HG03045 (cell line): Measurements from ENCODE around the gene ADGRF3.
"Not testable (repeated sequence)": the region's sequence is repeated elsewhere in the genome, so short reads cannot be mapped to it uniquely, and the experiment has no call there.

Experiments
- ATAC-seq: cut with Tn5 transposase; IDR thresholded peaks from one replicate; pipeline ENCODE4 v1.9.1; 2021; ENCODE audit warnings: mild to moderate bottlenecking, moderate library complexity; ENCODE audit not compliant: unreplicated experiment

The ADGRF3 gene

DNA sequence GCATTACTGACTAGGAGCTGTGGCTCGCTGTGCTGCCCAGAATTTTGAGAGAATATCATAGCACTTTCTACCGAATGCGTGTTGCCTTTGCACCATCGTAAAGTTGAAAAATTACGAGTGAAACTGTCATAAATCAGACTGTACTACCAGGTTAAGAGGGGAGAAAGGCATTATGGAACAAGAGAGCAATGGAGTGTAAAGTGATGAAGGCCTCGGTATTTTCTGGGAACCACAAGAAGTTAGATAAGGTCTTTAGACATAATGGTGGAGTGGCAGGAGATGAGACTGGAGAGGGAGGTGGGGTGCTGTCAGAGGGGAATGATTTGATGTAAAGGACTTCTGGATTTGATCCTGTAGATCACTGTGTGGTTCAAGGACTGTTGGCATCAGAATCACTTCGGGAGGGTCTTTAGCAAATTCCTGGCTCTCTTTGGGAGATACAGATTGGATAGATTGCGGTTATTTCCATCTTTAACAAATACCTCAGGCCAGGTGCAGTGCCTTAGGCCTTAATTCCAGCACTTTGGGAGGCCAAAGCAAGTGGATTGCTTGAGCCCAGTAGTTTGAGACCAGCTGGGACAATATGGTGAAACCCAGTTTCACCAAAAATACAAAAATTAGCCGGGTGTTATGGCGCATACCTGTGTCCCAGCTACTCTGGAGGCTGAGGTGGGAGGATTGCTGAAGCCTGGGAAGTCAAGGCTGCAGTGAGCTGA lies 4.9 kb upstream of the ADGRF3 start:
- no peak for ATAC-seq

DNA sequence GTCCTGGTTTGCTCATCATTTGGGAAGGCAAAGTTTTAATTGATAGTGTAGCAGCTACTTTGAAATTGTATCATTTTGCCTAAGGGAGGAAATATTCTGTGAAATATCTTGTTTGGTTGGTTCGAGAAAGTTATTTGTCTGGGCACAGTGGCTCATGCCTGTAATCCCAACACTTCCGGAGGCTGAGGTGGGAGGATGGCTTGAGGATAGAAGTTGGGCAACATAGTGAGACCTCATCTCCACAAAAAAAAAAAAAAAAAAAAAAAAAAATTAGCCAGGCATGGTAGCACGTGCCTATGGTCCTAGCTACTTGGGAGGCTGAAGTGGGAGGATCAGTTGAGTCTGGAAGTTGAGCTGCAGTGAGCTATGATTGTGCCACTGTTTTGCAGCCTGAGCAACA lies 3.1 kb upstream of the ADGRF3 start:
- no peak for ATAC-seq

DNA sequence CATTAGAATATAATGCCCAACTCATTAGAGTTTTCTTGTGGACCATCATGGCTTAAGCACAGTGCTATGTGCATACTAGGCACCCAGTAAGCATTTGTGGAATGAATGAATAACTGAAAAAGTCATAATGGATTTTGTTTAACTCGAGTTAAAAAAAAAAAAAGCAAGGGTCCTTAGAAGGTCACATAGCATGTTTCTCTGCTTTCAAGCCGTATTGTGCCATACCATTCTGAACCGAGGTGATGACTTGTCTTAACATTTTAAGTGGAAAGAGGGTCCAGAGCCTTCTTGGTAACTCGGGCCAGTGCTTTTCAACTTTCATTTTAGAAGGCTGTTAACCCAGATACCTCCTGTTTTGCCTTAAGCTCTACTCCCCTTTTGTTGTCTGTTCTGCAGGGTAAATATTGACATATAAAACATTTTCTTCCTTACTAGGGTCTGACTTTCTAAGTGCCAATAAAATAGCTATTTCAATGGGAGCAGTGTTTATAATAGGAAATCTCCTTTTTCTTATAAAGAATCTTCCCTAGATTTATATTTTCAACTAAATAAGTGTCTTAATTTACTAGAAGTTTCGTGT lies 787 bp upstream of the ADGRF3 start:
- ATAC-seq = no peak

DNA sequence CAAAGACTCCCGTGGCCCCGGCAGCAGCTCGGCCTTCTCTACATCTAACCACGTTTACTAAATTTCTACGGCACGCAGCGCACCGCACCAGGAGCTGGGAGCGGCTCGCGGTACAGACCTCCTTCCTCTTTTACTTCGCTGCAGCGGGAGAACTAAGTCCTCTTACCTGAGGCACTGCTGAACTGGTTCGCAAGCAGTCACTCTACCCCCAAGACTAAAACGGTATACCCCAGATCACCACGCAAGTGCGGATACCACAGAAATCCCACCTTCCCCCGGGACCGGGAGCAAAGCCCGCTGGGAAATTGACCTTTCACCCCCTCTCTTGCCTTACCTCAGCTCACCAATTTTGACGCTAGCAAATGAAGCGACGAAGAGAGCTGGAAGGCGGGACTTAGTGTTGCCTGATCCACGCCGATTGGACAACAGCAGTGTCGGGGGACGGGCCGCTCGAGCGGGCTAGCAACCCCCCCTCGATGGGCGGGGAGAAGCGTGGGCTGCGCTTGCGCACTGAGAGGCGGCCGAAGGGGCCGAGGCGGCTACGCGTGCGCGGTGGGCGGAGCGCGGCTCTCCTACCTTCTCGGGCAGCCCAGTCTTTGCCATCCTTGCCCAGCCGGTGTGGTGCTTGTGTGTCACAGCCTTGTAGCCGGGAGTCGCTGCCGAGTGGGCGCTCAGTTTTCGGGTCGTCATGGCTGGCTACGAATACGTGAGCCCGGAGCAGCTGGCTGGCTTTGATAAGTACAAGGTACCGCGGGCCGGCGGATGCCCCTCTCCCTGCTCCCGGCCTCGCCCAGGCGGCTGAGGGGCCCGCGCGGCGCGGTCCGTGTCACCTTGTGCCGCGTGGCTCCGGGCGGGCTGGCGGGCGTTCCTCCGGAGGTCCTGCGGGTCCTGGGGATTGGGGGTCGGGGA lies 790 bp downstream of the ADGRF3 start, which contains the start of gene SELENOI:
Gene SELENOI (plus strand): TSS at position 599 of the 909 bp plus-strand sequence. CDS start 90 bp downstream, at position 689.
- ATAC-seq = peak; percentile 96

DNA sequence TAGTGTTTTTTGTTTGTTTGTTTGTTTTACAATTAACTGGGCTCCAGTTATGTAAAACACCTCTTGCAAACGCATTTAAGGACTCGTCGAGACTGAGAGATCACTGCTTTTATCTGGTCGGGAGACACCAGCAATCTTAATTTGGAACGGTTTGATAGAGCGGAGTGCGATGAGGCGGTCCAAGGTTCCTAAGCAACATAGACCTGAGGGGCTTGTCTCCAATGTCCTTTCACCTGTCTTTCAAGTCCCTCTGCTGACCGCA lies 1.4 kb downstream of the ADGRF3 start:
- ATAC-seq = no peak

- ATAC-seq = no peak
Measured at GRCh38 chr2:26344581-26345282, 1.9 kb downstream of the ADGRF3 start.

GRCh38 chr2:26340831-26341230 lies 5.8 kb downstream of the ADGRF3 start:
- ATAC-seq = no peak

DNA sequence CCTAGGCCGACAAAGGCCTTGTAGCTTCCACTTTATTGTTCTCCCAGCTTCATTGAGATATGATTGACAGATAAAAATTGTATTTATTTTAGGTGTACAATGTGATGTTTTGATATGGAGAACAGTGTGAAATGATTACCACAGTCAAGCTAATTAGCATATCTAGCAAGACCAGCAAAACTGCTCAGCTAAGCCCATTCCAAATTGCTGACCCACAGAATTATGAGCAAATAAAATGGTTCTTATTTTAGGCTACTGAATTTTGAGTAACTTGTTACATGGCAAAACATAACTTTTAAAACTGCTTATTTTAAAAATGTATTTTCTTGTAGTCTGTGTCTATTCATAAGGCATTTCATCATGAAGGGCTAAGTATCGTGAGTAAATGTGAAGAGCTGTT lies 9.3 kb downstream of the ADGRF3 start:
- ATAC-seq = no peak

DNA sequence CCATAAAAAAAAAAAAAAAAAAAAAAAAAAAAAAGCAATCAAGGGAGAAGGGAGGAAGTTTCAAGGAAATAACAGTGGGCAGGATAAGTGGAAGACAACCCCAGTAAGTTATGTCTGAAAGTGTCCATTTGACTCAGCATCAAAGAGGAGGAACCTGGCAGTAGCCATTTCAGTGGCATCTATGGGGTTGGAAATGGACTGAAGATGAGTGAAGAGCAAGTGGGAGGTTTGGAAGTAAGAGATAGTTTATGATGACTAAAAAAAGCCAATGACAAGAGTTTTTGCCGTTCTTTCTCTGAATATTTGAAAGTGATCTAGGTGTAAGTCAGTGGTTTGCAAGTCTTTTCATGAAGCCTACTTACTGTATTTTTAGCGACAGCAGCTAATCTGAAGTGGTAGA lies 9.9 kb downstream of the ADGRF3 start:
- ATAC-seq = no peak

DNA sequence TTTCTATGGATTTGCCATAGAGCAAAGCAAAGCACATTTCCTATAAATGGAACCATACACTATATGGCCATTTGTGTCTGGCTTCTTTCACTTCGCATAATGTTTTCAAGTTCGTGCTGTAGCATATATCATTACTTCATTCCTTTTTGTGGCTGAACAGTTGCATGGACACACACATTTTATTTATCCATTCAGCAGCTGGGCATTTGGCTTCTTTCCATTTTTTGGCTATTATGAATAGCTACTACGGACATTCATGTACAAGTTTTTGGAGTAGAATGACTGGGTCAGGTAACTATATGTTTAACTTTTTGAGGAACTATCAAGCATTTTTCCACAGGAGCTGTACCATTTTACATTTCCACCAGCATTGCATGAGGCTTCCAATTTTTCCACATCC lies 11.4 kb downstream of the ADGRF3 start:
- no peak for ATAC-seq

DNA sequence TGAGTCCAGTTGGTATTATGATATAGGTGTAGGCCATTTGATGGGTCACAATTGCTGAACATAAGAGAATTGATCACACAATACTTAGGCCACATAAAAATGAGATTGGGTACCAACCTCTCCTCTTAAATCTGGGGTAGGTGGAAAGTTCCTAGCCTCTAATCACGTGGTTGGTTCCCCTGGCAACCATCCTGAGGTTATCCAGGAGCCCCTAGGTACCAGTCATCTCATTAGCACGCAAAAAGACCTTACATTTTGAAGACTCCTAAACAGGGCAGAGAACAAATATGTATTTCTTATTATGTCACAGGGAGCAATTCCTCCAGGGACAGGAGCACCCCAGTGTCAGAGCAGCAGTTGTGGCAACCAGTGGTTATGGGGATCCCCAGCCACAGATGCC lies 13.3 kb downstream of the ADGRF3 start:
- ATAC-seq = no peak

DNA sequence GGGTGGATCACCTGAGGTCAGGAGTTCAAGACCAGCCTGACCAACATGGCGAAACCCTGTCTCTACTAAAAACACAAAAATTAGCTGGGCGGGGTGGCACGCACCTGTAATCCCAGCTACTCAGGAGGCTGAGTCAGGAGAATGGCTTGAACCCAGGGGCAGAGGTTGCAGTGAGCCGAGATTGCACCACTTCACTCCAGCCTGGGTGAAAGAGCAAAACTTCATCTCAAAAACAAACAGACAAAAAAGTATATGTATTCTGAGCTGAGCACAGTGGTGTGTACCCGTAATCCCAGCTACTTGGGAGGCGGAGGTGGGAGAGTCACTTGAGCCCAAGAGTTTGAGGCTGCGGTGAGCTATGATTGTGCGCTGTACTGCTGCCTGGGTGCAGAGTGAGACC lies 15.3 kb downstream of the ADGRF3 start:
- not testable (repeated sequence) for ATAC-seq

- ATAC-seq = no peak
Measured at GRCh38 chr2:26330604-26331003, 16.0 kb downstream of the ADGRF3 start.

DNA sequence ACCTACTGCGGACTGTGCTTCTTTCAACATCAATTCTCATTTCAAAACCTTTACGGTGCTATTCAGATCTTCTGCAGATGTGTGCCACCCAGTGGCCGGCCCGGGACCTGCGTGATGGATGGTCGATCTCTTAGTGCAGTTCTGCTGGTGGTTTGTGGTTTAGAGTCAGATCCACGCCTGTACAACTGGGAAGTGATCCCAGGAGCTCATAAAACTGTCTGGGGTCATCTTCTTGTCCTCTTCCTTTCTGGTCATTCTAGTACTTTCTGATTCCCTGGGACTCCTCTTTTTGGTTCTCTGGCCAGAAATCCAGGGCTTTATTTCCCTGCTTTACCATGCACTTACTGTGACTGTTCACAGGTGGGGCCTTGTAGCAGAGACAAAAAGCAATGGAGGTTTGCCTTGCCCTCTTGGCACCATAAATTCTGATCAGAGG lies 16.5 kb downstream of the ADGRF3 start:
- peak; percentile 76 for ATAC-seq

DNA sequence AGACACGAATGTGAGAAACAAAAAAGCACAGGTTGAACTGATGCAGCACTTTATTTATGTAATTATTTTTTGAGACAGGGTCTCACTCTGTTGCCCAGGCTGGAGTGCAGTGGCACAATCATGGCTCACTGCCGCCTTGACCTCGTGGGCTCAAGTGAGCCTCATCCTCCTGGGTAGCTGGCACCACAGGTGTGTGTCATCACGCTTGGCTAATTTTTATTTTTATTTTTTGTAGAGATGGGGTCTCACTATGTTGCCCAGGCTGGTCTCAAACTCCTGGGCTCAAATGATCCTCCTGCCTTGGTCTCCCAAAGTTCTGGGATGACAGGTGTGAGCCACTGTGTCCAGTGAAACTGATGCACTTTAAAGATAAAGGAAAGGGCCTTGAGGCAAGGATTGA lies 17.5 kb downstream of the ADGRF3 start:
- ATAC-seq = not testable (repeated sequence)

DNA sequence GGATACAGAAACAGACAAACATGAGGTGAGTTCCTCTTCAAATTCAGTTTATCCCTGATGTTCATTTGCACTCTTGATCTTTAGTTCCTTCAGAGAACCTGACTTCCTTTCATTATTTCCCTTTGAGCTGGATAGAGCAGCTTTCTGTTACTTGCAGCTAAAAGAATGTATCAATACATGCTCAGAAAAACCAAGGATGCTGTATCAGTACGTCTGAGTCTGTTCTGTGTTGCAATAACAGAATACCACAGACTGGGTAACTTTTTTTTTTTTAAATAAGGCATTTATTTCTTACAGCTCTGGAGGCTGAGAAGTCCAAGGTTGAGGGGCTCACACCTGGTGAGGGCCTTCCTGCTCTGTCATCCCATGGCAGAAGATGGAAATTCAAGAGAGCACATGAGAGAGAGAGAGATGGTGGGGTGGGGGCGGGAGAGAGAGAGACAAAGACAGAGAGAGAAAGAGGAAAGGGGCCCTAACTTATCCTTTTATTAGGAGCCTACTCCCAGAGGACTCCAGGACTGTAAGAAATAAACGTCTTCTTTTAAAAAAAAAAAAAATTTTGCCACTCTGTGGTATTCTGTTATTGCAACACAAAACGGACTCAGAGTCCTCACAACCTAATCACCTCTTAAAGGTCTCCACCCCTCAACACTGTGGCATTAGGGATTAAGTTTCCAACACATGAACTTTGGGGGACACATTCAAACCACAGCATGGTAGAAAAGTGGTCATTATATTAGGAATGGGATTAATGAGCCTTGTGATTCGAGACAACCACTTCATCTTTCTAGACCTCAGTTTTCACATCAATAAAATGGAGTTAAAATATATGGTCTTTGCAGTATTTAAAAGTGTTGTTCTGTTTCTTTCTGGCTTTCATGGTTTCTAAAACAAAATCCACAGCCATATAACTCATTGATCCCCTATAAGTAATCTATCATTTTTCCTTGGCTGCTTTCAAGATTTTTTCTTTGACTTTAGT lies 19.0 kb downstream of the ADGRF3 start:
- no peak for ATAC-seq

DNA sequence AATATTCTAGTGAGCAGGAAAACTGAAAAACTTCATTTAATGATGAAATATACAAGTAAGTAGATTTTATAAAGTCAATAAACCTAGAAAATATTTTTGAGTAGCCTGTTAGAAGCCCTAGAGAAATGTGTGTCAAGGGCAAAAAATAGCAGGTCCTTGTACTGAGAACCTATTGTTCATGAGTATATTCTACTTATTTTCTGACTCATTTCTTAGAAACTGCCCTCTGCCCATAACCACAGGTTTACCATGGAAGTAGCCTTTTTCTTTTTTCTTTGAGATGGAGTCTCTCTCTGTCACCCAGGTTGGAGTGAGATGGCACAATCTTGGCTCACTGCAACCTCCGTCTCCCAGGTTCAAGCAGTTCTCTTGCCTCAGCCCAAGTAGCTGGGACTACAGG lies 20.1 kb downstream of the ADGRF3 start:
- ATAC-seq = no peak

DNA sequence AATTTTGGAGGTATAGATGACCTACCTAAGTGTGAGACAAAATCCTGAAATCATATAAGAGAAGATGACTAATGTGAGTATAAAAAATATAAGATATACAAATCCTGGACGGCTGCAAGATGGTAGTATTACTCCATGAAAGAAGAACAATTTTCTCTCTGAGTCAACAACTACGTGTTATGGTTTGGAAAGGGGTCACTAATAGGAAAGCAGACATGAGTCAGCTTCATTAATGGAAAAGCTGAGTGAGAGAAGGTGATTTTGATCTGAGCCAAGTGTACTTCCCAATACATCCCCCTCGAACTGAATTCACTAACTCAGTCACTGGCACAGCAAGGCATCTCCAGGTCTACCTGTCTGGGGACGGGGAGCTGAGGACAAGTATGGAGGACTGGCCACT lies 20.7 kb downstream of the ADGRF3 start:
- ATAC-seq = no peak

GRCh38 chr2:26324903-26325302 lies 21.7 kb downstream of the ADGRF3 start:
- ATAC-seq = no peak

DNA sequence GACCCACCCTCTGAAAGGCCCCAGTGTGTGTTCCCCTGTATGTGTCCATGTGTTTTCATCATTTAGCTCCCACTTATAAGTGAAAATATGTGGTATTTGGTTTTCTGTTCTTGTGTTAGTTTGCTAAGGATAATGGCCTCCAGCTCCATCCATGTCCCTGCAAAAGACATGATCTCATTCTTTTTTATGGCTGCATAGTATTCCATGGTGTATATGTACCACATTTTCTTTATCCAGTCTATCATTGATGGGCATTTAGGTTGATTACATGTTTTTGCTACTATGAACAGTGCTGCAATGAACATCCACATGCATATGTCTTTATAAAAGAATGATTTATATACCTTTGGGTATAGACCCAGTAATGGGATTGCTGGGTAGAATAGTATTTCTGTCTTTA lies 22.1 kb downstream of the ADGRF3 start:
- not testable (repeated sequence) for ATAC-seq
